ENCODE measurements around the gene EIF4G3.
A peak's percentile ranks its signal among the peaks of the same experiment; 100 is the strongest.
"Not testable (repeated sequence)": the region's sequence is repeated elsewhere in the genome, so short reads cannot be mapped to it uniquely, and the experiment has no call there.

The EIF4G3 gene

DNA sequence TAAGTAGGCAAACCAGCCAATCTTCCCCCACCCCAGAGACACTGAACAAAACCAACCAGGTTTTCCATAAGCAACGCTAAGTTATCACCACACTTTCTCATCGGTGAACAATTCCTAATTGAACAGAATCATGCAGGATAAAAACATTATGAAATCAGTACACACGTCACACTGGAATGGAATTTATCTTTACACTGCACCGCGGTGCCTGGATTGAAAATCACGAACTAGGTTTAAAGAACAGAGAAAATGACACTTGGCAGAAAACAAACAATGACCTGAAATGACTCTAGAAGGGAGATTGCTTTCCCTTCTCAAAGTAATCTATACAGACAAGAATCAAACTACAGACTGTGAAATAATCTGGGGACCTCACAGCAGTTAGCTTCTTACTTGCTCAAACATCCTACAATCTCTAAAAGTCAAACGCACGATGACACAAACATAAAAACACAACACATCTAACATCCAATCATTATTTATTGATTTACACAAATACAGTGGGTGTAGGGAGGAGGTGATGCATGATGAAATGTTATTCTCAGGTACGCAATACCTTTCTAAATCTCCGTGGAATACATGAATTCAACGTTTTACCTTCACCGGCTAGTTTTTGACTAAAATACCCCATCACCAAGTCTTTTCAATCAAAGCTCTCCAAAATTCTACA lies 1.9 kb downstream of the EIF4G3 start:
- H3K9me3 ChIP-seq (ENCODE audit: control extremely low read depth in 1 of 5, control insufficient read depth in 4 of 5, insufficient read depth in 2 of 5, low read depth in 1 of 5, low read length in 4 of 5): no peaks in the 10 kb centered on the region
- no peaks in the 10 kb centered on the region for H3K27me3 ChIP-seq (replicated peaks in 2 of 5; ENCODE audit: control insufficient read depth in 4 of 5, insufficient read depth in 5 of 5, low read length in 4 of 5)
- H3K4me3 ChIP-seq (ENCODE audit: control insufficient read depth in 1 of 7, extremely low read depth in 1 of 7, insufficient read depth in 4 of 7, low read depth in 2 of 7, low read length in 6 of 7): peak overlapping the region in 6 of 7 experiments; percentile 72 to 91 (median 82)
- 43% methylated on average over 8 of the region's 12 CpGs for WGBS (ENCODE audit: insufficient coverage)
- CTCF ChIA-PET: interaction anchor here (1.2 to 1.8 kb wide), 3 partner anchors 10 to 52 kb away, joined by 3 to 5 read pairs (median 4); no protein-coding TSS in a partner anchor
- POLR2A ChIA-PET: no interaction called here
- H3K36me3 ChIP-seq (ENCODE audit: control insufficient read depth in 4 of 4, insufficient read depth in 4 of 4, low read length in 3 of 4): peaks cover 2 to 8% (median 4%) of the 10 kb centered on the region in 4 experiments
- no peak for DNase-seq
- peaks cover 7 to 29% (median 24%) of the 10 kb centered on the region in 4 experiments for H3K4me1 ChIP-seq (ENCODE audit: control extremely low read depth in 1 of 4, control insufficient read depth in 4 of 4, insufficient read depth in 4 of 4, low read length in 3 of 4)
- H3K27ac ChIP-seq (ENCODE audit: insufficient read depth in 1 of 2, low read depth in 1 of 2, low read length in 2 of 2, poor library complexity in 1 of 2, severe bottlenecking in 2 of 2): peak overlapping the region in 1 of 2 experiments; percentile 87

DNA sequence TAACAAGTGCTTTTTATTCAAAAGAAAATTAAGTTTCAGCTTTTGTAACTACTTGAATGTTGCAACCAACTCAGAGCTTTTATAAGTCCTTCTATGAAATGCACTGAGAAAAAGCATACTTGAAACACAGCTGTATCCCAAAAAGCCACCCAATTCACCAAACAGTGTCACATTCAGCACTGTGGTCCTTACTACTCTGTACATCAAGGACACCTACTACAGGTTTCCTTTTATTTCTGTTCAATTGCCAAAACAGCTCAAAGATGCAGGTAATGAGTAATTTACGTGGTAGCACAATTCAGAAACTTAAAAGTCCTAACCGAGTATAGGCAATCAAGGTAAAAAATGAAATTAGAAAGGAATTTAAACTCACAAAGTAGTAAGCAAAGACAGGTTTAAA lies 2.5 kb downstream of the EIF4G3 start:
- POLR2A ChIA-PET: no interaction called here
- H3K4me3 ChIP-seq (ENCODE audit: control insufficient read depth in 1 of 7, extremely low read depth in 1 of 7, insufficient read depth in 4 of 7, low read depth in 2 of 7, low read length in 6 of 7): peak overlapping the region in 3 of 7 experiments; percentile 80 to 91 (median 85)

DNA sequence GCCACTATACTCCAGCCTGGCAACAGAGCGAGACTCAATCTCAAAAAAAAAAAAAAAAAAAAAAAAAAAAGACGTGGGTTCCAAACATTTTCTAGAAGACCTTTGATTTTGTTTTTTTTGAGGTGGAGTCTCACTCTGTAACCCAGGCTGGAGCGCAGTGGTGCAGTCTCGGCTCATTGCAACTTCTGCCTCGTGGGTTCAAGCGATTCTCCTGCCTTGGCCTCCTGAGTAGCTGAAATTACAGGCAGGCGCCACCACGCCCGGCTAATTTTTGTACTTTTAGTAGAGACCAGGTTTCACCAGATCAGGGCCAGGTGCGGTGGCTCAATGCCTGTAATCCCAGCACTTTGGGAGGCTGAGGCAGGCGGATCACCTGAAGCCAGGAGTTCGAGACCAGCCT lies 3.6 kb downstream of the EIF4G3 start:
- Histone ChIP-seq H3K4me1 (ENCODE audit: control extremely low read depth in 1 of 4, control insufficient read depth in 4 of 4, insufficient read depth in 4 of 4, low read length in 3 of 4) (peaks cover 7 to 29% (median 24%) of the 10 kb centered on the region in 4 experiments), H3K36me3 (ENCODE audit: control insufficient read depth in 4 of 4, insufficient read depth in 4 of 4, low read length in 3 of 4) (peaks cover 3 to 18% (median 8%) of the 10 kb centered on the region in 4 experiments)
- H3K4me3 ChIP-seq (ENCODE audit: control insufficient read depth in 1 of 7, extremely low read depth in 1 of 7, insufficient read depth in 4 of 7, low read depth in 2 of 7, low read length in 6 of 7); H3K9me3 ChIP-seq (ENCODE audit: control extremely low read depth in 1 of 5, control insufficient read depth in 4 of 5, insufficient read depth in 2 of 5, low read depth in 1 of 5, low read length in 4 of 5); H3K27me3 ChIP-seq (replicated peaks in 2 of 5; ENCODE audit: control insufficient read depth in 4 of 5, insufficient read depth in 5 of 5, low read length in 4 of 5); POLR2A ChIA-PET; H3K27ac ChIP-seq (ENCODE audit: insufficient read depth in 1 of 2, low read depth in 1 of 2, low read length in 2 of 2, poor library complexity in 1 of 2, severe bottlenecking in 2 of 2); DNase-seq: not testable (repeated sequence)
- CTCF ChIA-PET: interaction anchor here (2.7 kb wide), 1 partner anchor 22 kb away, joined by 11 read pairs; no protein-coding TSS in a partner anchor
- WGBS (ENCODE audit: insufficient coverage): 91% methylated on average over 11 of the region's 12 CpGs

More for the DNA sequence above, 2.5 kb downstream of the EIF4G3 start:
- Histone ChIP-seq H3K9me3 (ENCODE audit: control extremely low read depth in 1 of 5, control insufficient read depth in 4 of 5, insufficient read depth in 2 of 5, low read depth in 1 of 5, low read length in 4 of 5) (no peaks in the 10 kb centered on the region), H3K27me3 (replicated peaks in 2 of 5; ENCODE audit: control insufficient read depth in 4 of 5, insufficient read depth in 5 of 5, low read length in 4 of 5) (no peaks in the 10 kb centered on the region), H3K4me1 (ENCODE audit: control extremely low read depth in 1 of 4, control insufficient read depth in 4 of 4, insufficient read depth in 4 of 4, low read length in 3 of 4) (peaks cover 7 to 29% (median 24%) of the 10 kb centered on the region in 4 experiments), H3K27ac (ENCODE audit: insufficient read depth in 1 of 2, low read depth in 1 of 2, low read length in 2 of 2, poor library complexity in 1 of 2, severe bottlenecking in 2 of 2) (no peak overlapping the region), H3K36me3 (ENCODE audit: control insufficient read depth in 4 of 4, insufficient read depth in 4 of 4, low read length in 3 of 4) (peaks cover 2 to 10% (median 5%) of the 10 kb centered on the region in 4 experiments)
- CTCF ChIA-PET: interaction anchor here (1.2 to 2.7 kb wide), 4 partner anchors 9 to 52 kb away, joined by 3 to 11 read pairs (median 4); no protein-coding TSS in a partner anchor
- DNase-seq: no peak
- WGBS (ENCODE audit: insufficient coverage): 100% methylated on average over 1 of the region's 2 CpGs

DNA sequence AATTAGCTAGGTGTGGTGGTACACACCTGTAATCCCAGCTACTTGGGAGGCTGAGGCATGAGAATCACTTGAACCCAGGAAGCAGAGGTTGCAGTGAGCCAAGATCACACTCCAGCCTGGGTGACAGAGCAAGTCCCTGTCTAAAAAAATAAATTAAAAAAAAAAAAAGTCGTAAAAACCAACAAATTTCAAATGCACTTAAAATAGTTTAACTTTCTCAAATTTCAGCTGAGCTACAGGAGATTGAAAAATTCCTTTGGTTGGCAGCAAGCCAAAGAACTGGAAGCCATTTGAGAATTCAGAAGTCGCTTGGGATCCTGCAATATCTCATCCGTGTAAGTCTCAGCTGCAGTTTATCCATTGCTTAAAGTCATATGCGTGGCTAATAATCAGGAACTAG lies 5.9 kb downstream of the EIF4G3 start:
- Histone ChIP-seq H3K36me3 (ENCODE audit: control insufficient read depth in 4 of 4, insufficient read depth in 4 of 4, low read length in 3 of 4) (peaks cover 6 to 28% (median 13%) of the 10 kb centered on the region in 4 experiments), H3K4me1 (ENCODE audit: control extremely low read depth in 1 of 4, control insufficient read depth in 4 of 4, insufficient read depth in 4 of 4, low read length in 3 of 4) (peaks cover 7 to 25% (median 19%) of the 10 kb centered on the region in 4 experiments)
- WGBS (ENCODE audit: insufficient coverage): 83% methylated on average over 1 of the region's 4 CpGs
- H3K27me3 ChIP-seq (replicated peaks in 2 of 5; ENCODE audit: control insufficient read depth in 4 of 5, insufficient read depth in 5 of 5, low read length in 4 of 5); H3K4me3 ChIP-seq (ENCODE audit: control insufficient read depth in 1 of 7, extremely low read depth in 1 of 7, insufficient read depth in 4 of 7, low read depth in 2 of 7, low read length in 6 of 7); H3K9me3 ChIP-seq (ENCODE audit: control extremely low read depth in 1 of 5, control insufficient read depth in 4 of 5, insufficient read depth in 2 of 5, low read depth in 1 of 5, low read length in 4 of 5); H3K27ac ChIP-seq (ENCODE audit: insufficient read depth in 1 of 2, low read depth in 1 of 2, low read length in 2 of 2, poor library complexity in 1 of 2, severe bottlenecking in 2 of 2); DNase-seq: not testable (repeated sequence)
- ChIA-PET CTCF (interaction anchor here (1.1 to 1.6 kb wide), 2 partner anchors 19 to 42 kb away, joined by 3 to 4 read pairs; no protein-coding TSS in a partner anchor), POLR2A (interaction anchor here (0.7 kb wide), 1 partner anchor 1867 kb away, joined by 3 read pairs; no protein-coding TSS in a partner anchor)

DNA sequence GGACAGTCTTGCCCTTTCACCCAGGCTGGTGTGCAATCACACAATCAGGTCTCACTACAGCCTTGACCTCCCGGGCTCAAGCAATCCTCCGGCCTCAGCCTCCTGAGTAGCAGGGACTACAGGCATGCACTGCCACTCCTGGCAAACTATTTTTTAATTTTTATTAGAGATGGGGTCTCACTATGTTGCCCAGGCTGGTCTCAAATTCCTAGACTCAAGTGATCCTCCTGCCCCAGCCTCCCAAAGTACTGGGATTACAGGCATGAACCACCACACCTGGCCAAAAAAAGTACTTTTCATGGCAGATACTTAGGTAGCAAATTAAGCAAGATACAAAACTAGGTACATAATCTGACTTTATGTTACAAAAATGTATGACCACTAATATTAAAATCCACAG lies 8.3 kb downstream of the EIF4G3 start:
- no peak overlapping the region for H3K27ac ChIP-seq (ENCODE audit: insufficient read depth in 1 of 2, low read depth in 1 of 2, low read length in 2 of 2, poor library complexity in 1 of 2, severe bottlenecking in 2 of 2)
- no peak for DNase-seq
- CTCF ChIA-PET: interaction anchor here (1.0 kb wide), 1 partner anchor 187 kb away, joined by 3 read pairs; no protein-coding TSS in a partner anchor
- H3K9me3 ChIP-seq (ENCODE audit: control extremely low read depth in 1 of 5, control insufficient read depth in 4 of 5, insufficient read depth in 2 of 5, low read depth in 1 of 5, low read length in 4 of 5): no peaks in the 10 kb centered on the region
- POLR2A ChIA-PET: no interaction called here
- 100% methylated on average over 1 of the region's 2 CpGs for WGBS (ENCODE audit: insufficient coverage)
- no peaks in the 10 kb centered on the region for H3K27me3 ChIP-seq (replicated peaks in 2 of 5; ENCODE audit: control insufficient read depth in 4 of 5, insufficient read depth in 5 of 5, low read length in 4 of 5)
- H3K4me3 ChIP-seq (ENCODE audit: control insufficient read depth in 1 of 7, extremely low read depth in 1 of 7, insufficient read depth in 4 of 7, low read depth in 2 of 7, low read length in 6 of 7): no peak overlapping the region
- H3K36me3 ChIP-seq (ENCODE audit: control insufficient read depth in 4 of 4, insufficient read depth in 4 of 4, low read length in 3 of 4): peaks cover 11 to 36% (median 18%) of the 10 kb centered on the region in 4 experiments
- peaks cover 0 to 10% (median 5%) of the 10 kb centered on the region in 4 experiments for H3K4me1 ChIP-seq (ENCODE audit: control extremely low read depth in 1 of 4, control insufficient read depth in 4 of 4, insufficient read depth in 4 of 4, low read length in 3 of 4)

DNA sequence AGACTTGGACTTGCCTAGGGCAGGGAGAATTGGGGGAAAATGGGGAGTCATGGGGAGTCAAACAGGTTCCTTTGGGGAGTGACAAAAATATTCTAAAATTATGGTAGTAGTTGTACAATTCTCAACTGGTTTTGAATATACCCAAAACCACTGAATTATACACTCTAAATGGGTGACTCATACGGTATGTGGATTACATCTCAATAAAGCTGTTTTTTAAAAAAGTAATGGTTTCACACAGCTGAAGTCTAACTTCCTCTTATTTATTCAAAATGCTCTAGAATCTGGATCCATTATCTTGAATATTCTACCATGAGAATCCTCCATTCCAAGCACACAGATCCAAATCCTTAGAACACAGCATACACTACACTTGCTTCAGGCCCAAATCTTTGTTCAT lies 11.1 kb downstream of the EIF4G3 start:
- DNase-seq: peak in 2 of 3 donors; percentile 75 to 81
- peaks cover 0 to 11% (median 4%) of the 10 kb centered on the region in 4 experiments for H3K4me1 ChIP-seq (ENCODE audit: control extremely low read depth in 1 of 4, control insufficient read depth in 4 of 4, insufficient read depth in 4 of 4, low read length in 3 of 4)
- H3K27me3 ChIP-seq (replicated peaks in 2 of 5; ENCODE audit: control insufficient read depth in 4 of 5, insufficient read depth in 5 of 5, low read length in 4 of 5): no peaks in the 10 kb centered on the region
- POLR2A ChIA-PET: interaction anchor here (1.0 kb wide), 1 partner anchor 16 kb away, joined by 3 read pairs; no protein-coding TSS in a partner anchor
- no peak overlapping the region for H3K27ac ChIP-seq (ENCODE audit: insufficient read depth in 1 of 2, low read depth in 1 of 2, low read length in 2 of 2, poor library complexity in 1 of 2, severe bottlenecking in 2 of 2)
- H3K36me3 ChIP-seq (ENCODE audit: control insufficient read depth in 4 of 4, insufficient read depth in 4 of 4, low read length in 3 of 4): peaks cover 9 to 38% (median 19%) of the 10 kb centered on the region in 4 experiments
- H3K9me3 ChIP-seq (ENCODE audit: control extremely low read depth in 1 of 5, control insufficient read depth in 4 of 5, insufficient read depth in 2 of 5, low read depth in 1 of 5, low read length in 4 of 5): no peaks in the 10 kb centered on the region
- no CpG with 5 or more reads among the region's 1 CpG for WGBS (ENCODE audit: insufficient coverage)
- CTCF ChIA-PET: interaction anchor here (1.9 kb wide), 1 partner anchor 9 kb away, joined by 5 read pairs; no protein-coding TSS in a partner anchor
- H3K4me3 ChIP-seq (ENCODE audit: control insufficient read depth in 1 of 7, extremely low read depth in 1 of 7, insufficient read depth in 4 of 7, low read depth in 2 of 7, low read length in 6 of 7): no peak overlapping the region

DNA sequence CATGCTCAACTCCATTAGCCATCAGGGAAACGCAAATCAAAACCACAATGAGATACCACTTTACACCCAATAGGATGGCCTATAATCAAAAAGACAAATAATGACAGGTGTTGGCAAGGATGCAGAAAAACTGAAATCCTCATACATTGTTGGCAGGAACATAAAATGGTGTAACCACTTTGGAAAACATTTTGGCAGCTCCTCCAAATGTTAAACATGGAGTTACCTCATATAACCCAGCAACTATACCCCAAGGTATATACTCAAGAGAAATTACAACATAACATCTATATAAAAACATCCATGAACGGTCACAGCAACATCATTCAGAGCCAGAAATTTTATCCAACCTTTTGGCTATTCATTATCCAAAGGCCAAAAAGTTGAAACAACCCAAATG lies 11.6 kb downstream of the EIF4G3 start:
- H3K36me3 ChIP-seq (ENCODE audit: control insufficient read depth in 4 of 4, insufficient read depth in 4 of 4, low read length in 3 of 4): peaks cover 9 to 34% (median 20%) of the 10 kb centered on the region in 4 experiments
- no peak overlapping the region for H3K4me3 ChIP-seq (ENCODE audit: control insufficient read depth in 1 of 7, extremely low read depth in 1 of 7, insufficient read depth in 4 of 7, low read depth in 2 of 7, low read length in 6 of 7)
- 100% methylated on average over 1 of the region's 2 CpGs for WGBS (ENCODE audit: insufficient coverage)
- CTCF ChIA-PET: interaction anchor here (1.9 kb wide), 1 partner anchor 10 kb away, joined by 5 read pairs; no protein-coding TSS in a partner anchor
- POLR2A ChIA-PET: interaction anchor here (1.0 kb wide), 1 partner anchor 15 kb away, joined by 3 read pairs; no protein-coding TSS in a partner anchor
- H3K4me1 ChIP-seq (ENCODE audit: control extremely low read depth in 1 of 4, control insufficient read depth in 4 of 4, insufficient read depth in 4 of 4, low read length in 3 of 4): peaks cover 0 to 11% (median 4%) of the 10 kb centered on the region in 4 experiments
- no peak overlapping the region for H3K27ac ChIP-seq (ENCODE audit: insufficient read depth in 1 of 2, low read depth in 1 of 2, low read length in 2 of 2, poor library complexity in 1 of 2, severe bottlenecking in 2 of 2)
- no peaks in the 10 kb centered on the region for H3K27me3 ChIP-seq (replicated peaks in 2 of 5; ENCODE audit: control insufficient read depth in 4 of 5, insufficient read depth in 5 of 5, low read length in 4 of 5)
- no peaks in the 10 kb centered on the region for H3K9me3 ChIP-seq (ENCODE audit: control extremely low read depth in 1 of 5, control insufficient read depth in 4 of 5, insufficient read depth in 2 of 5, low read depth in 1 of 5, low read length in 4 of 5)
- no peak for DNase-seq
